H1 (cell line): ENCODE data around the gene ARHGEF4. TPM values are rescaled to one million over a fixed set of nuclear protein-coding genes. Genes with fewer than 3 reads are reported as not detected.

ENCODE experiments used
- CTCF ChIA-PET: fragments of 300-600 bp; sonication (Branson Sonifier 250); formaldehyde crosslinking; loops from one replicate; lab custom pipeline; 2021; ENCODE audit not compliant: partially characterized antibody; lab: Charles Lee
- POLR2A ChIA-PET: fragments of 300-600 bp; sonication (Branson Sonifier 250); formaldehyde crosslinking; loops from one replicate; lab custom pipeline; 2021; ENCODE audit warnings: inconsistent platforms; ENCODE audit not compliant: partially characterized antibody; lab: Charles Lee
- DNase-seq, 2 experiments: peaks; one replicate each; pipeline versions ENCODE4 v3.0.0 to v3.0.0-alpha.2; 2010 to 2022; ENCODE audit warnings: low spot score in 2 of 2, low read depth in 1 of 2, mixed read lengths in 1 of 2
- FAIRE-seq: peaks from 2 replicates; lab custom pipeline; 2011; peaks lifted over from hg19 to GRCh38; lab: Jason Lieb, UNC
- H2AFZ ChIP-seq: 2 replicates; pipeline ENCODE4 v1.8.1; 2012; ENCODE audit warnings: low read length, inconsistent platforms
- H2AK5ac ChIP-seq: 2 replicates; pipeline ENCODE4 v1.6.1; 2013; ENCODE audit warnings: low read depth, low read length
- H2BK120ac ChIP-seq: replicated peaks from 2 replicates; pipeline ENCODE3; 2013; ENCODE audit warnings: low read depth, low read length, inconsistent platforms
- H2BK12ac ChIP-seq: 2 replicates; pipeline ENCODE4 v1.6.1; 2013; ENCODE audit warnings: low read depth, low read length
- H2BK15ac ChIP-seq: 2 replicates; pipeline ENCODE4 v1.6.1; 2013; ENCODE audit warnings: low read length
- H2BK20ac ChIP-seq: 2 replicates; pipeline ENCODE4 v1.6.1; 2013; ENCODE audit warnings: low read length
- H2BK5ac ChIP-seq: 2 replicates; pipeline ENCODE4 v1.6.1; 2013; ENCODE audit warnings: low read depth, low read length
- H3K14ac ChIP-seq: 2 replicates; pipeline ENCODE4 v1.6.1; 2013; ENCODE audit warnings: inconsistent platforms; ENCODE audit not compliant: insufficient read length
- H3K18ac ChIP-seq: 2 replicates; pipeline ENCODE4 v1.6.1; 2013; ENCODE audit warnings: low read length; ENCODE audit errors: extremely low read depth
- H3K23ac ChIP-seq: 2 replicates; pipeline ENCODE4 v1.6.1; 2013; ENCODE audit warnings: inconsistent platforms; ENCODE audit not compliant: insufficient read length
- H3K23me2 ChIP-seq: 2 replicates; pipeline ENCODE4 v1.6.1; 2013; ENCODE audit warnings: low read depth, low read length
- H3K27ac ChIP-seq: 2 replicates; pipeline ENCODE4 v1.6.1; 2011; ENCODE audit warnings: low read depth, low read length, inconsistent platforms
- H3K27me3 ChIP-seq, 4 experiments: replicated peaks in 1 of 4; 1 replicate in 1 of 4; 2 replicates in 3 of 4; pipeline versions ENCODE4 v1.6.1 to v1.8.1; 2011 to 2013; ENCODE audit warnings: low read length in 3 of 4, mild to moderate bottlenecking in 3 of 4, inconsistent platforms in 2 of 4, mixed read lengths in 2 of 4, moderate library complexity in 1 of 4; ENCODE audit not compliant: control insufficient read depth in 3 of 4, insufficient read depth in 3 of 4; ENCODE audit errors: extremely low read depth in 1 of 4
- H3K36me3 ChIP-seq, 4 experiments: 2 replicates each; pipeline versions ENCODE4 v1.6.1 to v1.8.1; 2011 to 2013; ENCODE audit warnings: mild to moderate bottlenecking in 4 of 4, low read length in 3 of 4, moderate library complexity in 2 of 4, control low read depth in 1 of 4, inconsistent platforms in 1 of 4; ENCODE audit not compliant: insufficient read depth in 4 of 4, control insufficient read depth in 2 of 4
- H3K4ac ChIP-seq: replicated peaks from 2 replicates; pipeline ENCODE3; 2013; ENCODE audit warnings: low read length, low read depth, mixed read lengths, inconsistent platforms; ENCODE audit not compliant: insufficient read length
- H3K4me1 ChIP-seq, 4 experiments: replicated peaks in 1 of 4; 1 replicate in 1 of 4; 2 replicates in 3 of 4; pipeline versions ENCODE4 v1.6.1 to v1.8.1; 2011 to 2013; ENCODE audit warnings: low read length in 3 of 4, inconsistent platforms in 2 of 4, mixed read lengths in 1 of 4; ENCODE audit not compliant: insufficient read depth in 4 of 4, control insufficient read depth in 3 of 4
- H3K4me2 ChIP-seq, 2 experiments: 2 replicates each; pipeline versions ENCODE4 v1.6.1 to v1.8.1; 2011 to 2013; ENCODE audit warnings: low read depth in 2 of 2, low read length in 2 of 2, control low read depth in 1 of 2, inconsistent platforms in 1 of 2, mild to moderate bottlenecking in 1 of 2; ENCODE audit not compliant: insufficient read depth in 1 of 2
- H3K4me3 ChIP-seq, 4 experiments: fragments of 200-600, 300-600 bp in 1 of 4; sonication (generic), shearing (Covaris generic), sonication (Bioruptor Twin) in 1 of 4; 2 replicates each; pipeline versions ENCODE4 v1.5.1 to v1.8.1; 2011 to 2016; ENCODE audit warnings: low read length in 4 of 4, low read depth in 3 of 4, control low read depth in 2 of 4, inconsistent platforms in 2 of 4, mild to moderate bottlenecking in 2 of 4, mixed read lengths in 1 of 4, moderate library complexity in 1 of 4; ENCODE audit not compliant: insufficient read depth in 2 of 4; ENCODE audit errors: extremely low read depth in 1 of 4
- H3K56ac ChIP-seq: replicated peaks from 2 replicates; pipeline ENCODE3; 2013; ENCODE audit warnings: low read depth, mild to moderate bottlenecking, mixed read lengths, low read length, inconsistent platforms; ENCODE audit not compliant: insufficient read length
- H3K79me1 ChIP-seq: 2 replicates; pipeline ENCODE4 v1.6.1; 2013; ENCODE audit warnings: low read depth, low read length, control low read depth
- H3K79me2 ChIP-seq, 2 experiments: 2 replicates each; pipeline versions ENCODE4 v1.6.1 to v1.8.1; 2012 to 2013; ENCODE audit warnings: low read length in 2 of 2, mild to moderate bottlenecking in 2 of 2, inconsistent platforms in 1 of 2; ENCODE audit not compliant: insufficient read depth in 2 of 2, control insufficient read depth in 1 of 2
- H3K9ac ChIP-seq, 4 experiments: replicated peaks in 1 of 4; 1 replicate in 1 of 4; 2 replicates in 3 of 4; pipeline versions ENCODE4 v1.6.1 to v1.8.1; 2011 to 2013; ENCODE audit warnings: low read depth in 3 of 4, low read length in 3 of 4, control low read depth in 2 of 4, mild to moderate bottlenecking in 2 of 4, moderate library complexity in 2 of 4, inconsistent platforms in 1 of 4; ENCODE audit errors: extremely low read depth in 1 of 4
- H3K9me3 ChIP-seq, 2 experiments: 2 replicates each; pipeline versions ENCODE4 v1.6.1 to v1.8.1; 2012 to 2013; ENCODE audit warnings: mild to moderate bottlenecking in 2 of 2, moderate library complexity in 2 of 2, control low read depth in 1 of 2, inconsistent platforms in 1 of 2, low read depth in 1 of 2, low read length in 1 of 2, mixed read lengths in 1 of 2; ENCODE audit not compliant: insufficient read depth in 2 of 2
- H4K20me1 ChIP-seq, 2 experiments: replicated peaks in 1 of 2; 2 replicates each; pipeline versions ENCODE3 to v1.8.1; 2011 to 2013; ENCODE audit warnings: inconsistent platforms in 2 of 2, low read length in 2 of 2, mild to moderate bottlenecking in 1 of 2; ENCODE audit not compliant: insufficient read depth in 2 of 2, control insufficient read depth in 1 of 2
- H4K5ac ChIP-seq: 2 replicates; pipeline ENCODE4 v1.6.1; 2013; ENCODE audit warnings: low read length, low read depth, mixed read lengths, inconsistent platforms; ENCODE audit not compliant: insufficient read length
- H4K8ac ChIP-seq: 2 replicates; pipeline ENCODE4 v1.8.0; 2013; ENCODE audit warnings: mild to moderate bottlenecking, moderate library complexity, low read length, inconsistent platforms; ENCODE audit not compliant: insufficient read depth; ENCODE audit errors: extremely low read depth
- H4K91ac ChIP-seq: replicated peaks from 2 replicates; pipeline ENCODE3; 2013; ENCODE audit warnings: low read length, mixed read lengths, inconsistent platforms; ENCODE audit not compliant: insufficient read length
- JUND ChIP-seq: IDR thresholded peaks from 2 replicates; pipeline ENCODE4 v1.6.1; 2011; ENCODE audit warnings: mild to moderate bottlenecking, improper control_type of control experiment, low read length
- MAX ChIP-seq: IDR thresholded peaks from 2 replicates; pipeline ENCODE4 v1.6.1; 2012; ENCODE audit warnings: inconsistent platforms
- NANOG ChIP-seq: IDR thresholded peaks from 2 replicates; pipeline ENCODE4 v1.6.1; 2011; ENCODE audit warnings: low read length, low read depth, mild to moderate bottlenecking, inconsistent platforms; ENCODE audit not compliant: insufficient read depth, poor library complexity, severe bottlenecking
- POU5F1 ChIP-seq: IDR thresholded peaks from 2 replicates; pipeline ENCODE4 v1.6.1; 2011; ENCODE audit warnings: low read depth, mild to moderate bottlenecking, low read length, moderate library complexity
- RNF2 ChIP-seq: fragments of 200-900, 300-1000 bp; sonication (generic); IDR thresholded peaks from 2 replicates; pipeline ENCODE4 v1.7.1; 2016; ENCODE audit warnings: borderline replicate concordance, low read depth, mild to moderate bottlenecking, antibody characterized with exemption, low read length; ENCODE audit not compliant: poor library complexity, severe bottlenecking; ENCODE audit errors: missing control alignments
- RXRA ChIP-seq: IDR thresholded peaks from 2 replicates; pipeline ENCODE4 v1.6.1; 2011; ENCODE audit warnings: low read depth, mild to moderate bottlenecking, low read length, moderate library complexity; ENCODE audit not compliant: insufficient read depth
- TAF1 ChIP-seq: IDR thresholded peaks from 2 replicates; pipeline ENCODE4 v1.6.1; 2011; ENCODE audit warnings: mild to moderate bottlenecking, low read depth, low read length
- WGBS, 2 experiments: shearing (Covaris generic) in 1 of 2; methylation state at CpG; one replicate each; pipeline versions ENCODE4 v1.1.6 to v1.1.7; 2013 to 2015; ENCODE audit warnings: low lambda C conversion rate in 2 of 2, mixed read lengths in 2 of 2, inconsistent platforms in 1 of 2, low coverage in 1 of 2, missing lambda C conversion rate in 1 of 2; ENCODE audit not compliant: insufficient replicate concordance in 2 of 2, insufficient coverage in 1 of 2, insufficient read length in 1 of 2; ENCODE audit errors: extremely low coverage in 1 of 2, missing lambda C conversion rate in 1 of 2; 5-methylcytosine and 5-hydroxymethylcytosine counted together
- polyA plus RNA-seq, 7 experiments: library from polyadenylated mRNA; depleted of rRNA in 3 of 7; stranded (reverse) in 5 of 7; unstranded in 2 of 7; fragments of >200 nt in 5 of 7; fragments of 200-250 nt in 2 of 7; gene quantifications; 1 replicate in 5 of 7; 2 replicates in 1 of 7; 4 replicates in 1 of 7; pipeline versions ENCODE4 v1.2.1 to v1.2.3, GENCODE V29; 2011 to 2013; ENCODE audit warnings: missing spikeins in 2 of 7, mixed read lengths in 2 of 7
- total RNA-seq: library from RNA; stranded (reverse); fragmentation: NEBNext Ultra II Directional; extraction: Animal tissue kit (Norgen Biotek cat#: 25700); gene quantifications from 2 replicates; pipeline ENCODE4 v1.2.1, GENCODE V29; 2021

Gene ARHGEF4
- total and polyA plus RNA-seq, 2 of the 8 experiments (the other 6 are each of a cell fraction or from before 2014, with no cell fraction given), result 10.6 to 14.6 TPM

- no peak for DNase-seq
- ChIA-PET CTCF (interaction anchor here (0.8 to 3.4 kb wide), 12 partner anchors 8 to 168 kb away, joined by 3 to 16 read pairs (median 4); no protein-coding TSS in a partner anchor), POLR2A (no interaction called here)
- no peak overlapping the region for H3K4ac ChIP-seq
- H2AK5ac ChIP-seq, result no peak overlapping the region
- 39% methylated on average over 15 of the region's 15 CpGs; no CpG with 5 or more reads in 1 of the 2 experiments for WGBS, 2 experiments
- no peaks in the 10 kb centered on the region for H3K9me3 ChIP-seq
- no peak overlapping the region for H3K23ac ChIP-seq
- no peak overlapping the region for H3K56ac ChIP-seq
- peak overlapping the region; percentile 51 to 58 for H3K4me2 ChIP-seq
- no peak overlapping the region for H4K8ac ChIP-seq
- H3K23me2 ChIP-seq, result peaks cover 9% of the 10 kb centered on the region; the same call in 1 of the 2 replicates
- H2BK12ac ChIP-seq, result peak overlapping the region; percentile 77
- H4K91ac ChIP-seq, result peak overlapping the region; percentile 12
- no peaks in the 10 kb centered on the region for H3K79me1 ChIP-seq
- H3K27me3 ChIP-seq, result peaks cover 24 to 51% (median 44%) of the 10 kb centered on the region in 4 experiments
- H3K18ac ChIP-seq, result peak overlapping the region; percentile 64
- TF ChIP-seq NANOG (no peak), JUND (no peak), RXRA (no peak), RNF2 (no peak), POU5F1 (no peak), TAF1 (0 out of 2 replicates have a peak, but pooled peaks have one; percentile 15), MAX (peak; percentile 71)
- H4K20me1 ChIP-seq, result peaks cover 0 to 6% of the 10 kb centered on the region in 2 experiments
- H3K9ac ChIP-seq, result peak overlapping the region in 2 of 4 experiments; percentile 22 to 38; a peak in 2 of 7 replicates
- no peak overlapping the region for H3K27ac ChIP-seq
- H2AFZ ChIP-seq, result no peak overlapping the region; the same call in 1 of the 2 replicates
- no peaks in the 10 kb centered on the region for H3K79me2 ChIP-seq
- H2BK120ac ChIP-seq, result no peak overlapping the region
- peak overlapping the region; percentile 84; the same call in 1 of the 2 replicates for H2BK5ac ChIP-seq
- FAIRE-seq, result no peak
- H3K14ac ChIP-seq, result no peak overlapping the region
- H2BK15ac ChIP-seq, result no peak overlapping the region
- peak overlapping the region in 1 of 4 experiments; percentile 21; a peak in 4 of 8 replicates for H3K4me3 ChIP-seq
- H3K4me1 ChIP-seq, result peaks cover 22 to 43% (median 27%) of the 10 kb centered on the region in 4 experiments
- peak overlapping the region; percentile 15 for H4K5ac ChIP-seq
- peak overlapping the region; percentile 84 for H2BK20ac ChIP-seq
- no peaks in the 10 kb centered on the region; a peak in 1 of 8 replicates for H3K36me3 ChIP-seq
Measured at GRCh38 chr2:130966149-130966774, 129.5 kb downstream of the ARHGEF4 start.
